H9 (cell line): ENCODE results near the gene SPTBN1. TPM values are rescaled to one million over a fixed set of nuclear protein-coding genes. Genes with fewer than 3 reads are reported as not detected.
"Not testable (repeated sequence)": the region's sequence is repeated elsewhere in the genome, so short reads cannot be mapped to it uniquely, and the experiment has no call there.

Experiments
- DNase-seq: peaks from one replicate; pipeline ENCODE4 v3.0.0-alpha.2; 2017
- H2AFZ ChIP-seq: one replicate; pipeline ENCODE4 v1.6.1; 2013; ENCODE audit warnings: mild to moderate bottlenecking, low read length, control low read depth, moderate library complexity
- H2AK5ac ChIP-seq: 2 replicates; pipeline ENCODE4 v1.6.1; 2013; ENCODE audit warnings: low read length, control low read depth, mixed read lengths; ENCODE audit not compliant: insufficient read length
- H2BK120ac ChIP-seq: one replicate; pipeline ENCODE4 v1.6.1; 2013; ENCODE audit warnings: low read depth, mild to moderate bottlenecking, low read length, control low read depth, inconsistent platforms; ENCODE audit not compliant: poor library complexity, severe bottlenecking
- H2BK12ac ChIP-seq: 2 replicates; pipeline ENCODE4 v1.6.1; 2013; ENCODE audit warnings: low read length, control low read depth, mixed read lengths, low read depth; ENCODE audit not compliant: insufficient read length
- H2BK15ac ChIP-seq: 2 replicates; pipeline ENCODE4 v1.6.1; 2013; ENCODE audit warnings: low read depth, low read length, control low read depth
- H2BK20ac ChIP-seq: one replicate; pipeline ENCODE4 v1.6.1; 2013; ENCODE audit warnings: low read depth, mild to moderate bottlenecking, low read length, control low read depth, inconsistent platforms; ENCODE audit not compliant: poor library complexity, severe bottlenecking
- H2BK5ac ChIP-seq: 2 replicates; pipeline ENCODE4 v1.6.1; 2013; ENCODE audit warnings: low read length, control low read depth, mixed read lengths; ENCODE audit not compliant: insufficient read length
- H3K14ac ChIP-seq: 2 replicates; pipeline ENCODE4 v1.6.1; 2013; ENCODE audit warnings: low read length, control low read depth; ENCODE audit not compliant: insufficient read depth
- H3K18ac ChIP-seq: 2 replicates; pipeline ENCODE4 v1.6.1; 2013; ENCODE audit warnings: low read depth, mild to moderate bottlenecking, mixed read lengths, low read length, control low read depth; ENCODE audit not compliant: insufficient read length
- H3K23ac ChIP-seq: 2 replicates; pipeline ENCODE4 v1.6.1; 2013; ENCODE audit warnings: low read length, control low read depth, mixed read lengths, low read depth; ENCODE audit not compliant: insufficient read length
- H3K23me2 ChIP-seq: 2 replicates; pipeline ENCODE4 v1.6.1; 2013; ENCODE audit warnings: low read depth, mild to moderate bottlenecking, mixed read lengths, low read length, control low read depth; ENCODE audit not compliant: insufficient read length, poor library complexity, severe bottlenecking
- H3K27ac ChIP-seq: 2 replicates; pipeline ENCODE4 v1.5.1; 2013; ENCODE audit warnings: low read length, control low read depth, mixed read lengths, low read depth; ENCODE audit not compliant: insufficient read length
- H3K27me3 ChIP-seq: 2 replicates; pipeline ENCODE4 v1.6.1; 2013; ENCODE audit warnings: low read length, control low read depth, inconsistent platforms; ENCODE audit not compliant: insufficient read depth
- H3K4ac ChIP-seq: 2 replicates; pipeline ENCODE4 v1.6.1; 2013; ENCODE audit warnings: low read depth, mild to moderate bottlenecking, control low read depth, inconsistent platforms, low read length, moderate library complexity
- H3K4me1 ChIP-seq: 2 replicates; pipeline ENCODE4 v1.6.1; 2013; ENCODE audit warnings: low read length, control low read depth, inconsistent platforms; ENCODE audit not compliant: insufficient read depth
- H3K4me2 ChIP-seq: 2 replicates; pipeline ENCODE4 v1.6.1; 2013; ENCODE audit warnings: low read length, control low read depth, mixed read lengths; ENCODE audit not compliant: insufficient read length, insufficient read depth
- H3K56ac ChIP-seq: 2 replicates; pipeline ENCODE4 v1.6.1; 2013; ENCODE audit warnings: low read depth, mild to moderate bottlenecking, mixed read lengths, low read length, control low read depth; ENCODE audit not compliant: insufficient read length
- H3K79me1 ChIP-seq: 2 replicates; pipeline ENCODE4 v1.6.1; 2013; ENCODE audit warnings: low read depth, mild to moderate bottlenecking, moderate library complexity, low read length, control low read depth, inconsistent platforms; ENCODE audit not compliant: insufficient read depth, poor library complexity, severe bottlenecking
- H3K79me2 ChIP-seq: 2 replicates; pipeline ENCODE4 v1.6.1; 2013; ENCODE audit warnings: low read length, control low read depth, inconsistent platforms; ENCODE audit not compliant: insufficient read depth
- H3K9ac ChIP-seq: 2 replicates; pipeline ENCODE4 v1.6.1; 2013; ENCODE audit warnings: low read length, control low read depth, mixed read lengths; ENCODE audit not compliant: insufficient read length; ENCODE audit errors: extremely low read depth
- H3K9me3 ChIP-seq: one replicate; pipeline ENCODE4 v1.6.1; 2013; ENCODE audit warnings: low read depth, low read length, inconsistent platforms; ENCODE audit not compliant: control insufficient read depth
- H3T11ph ChIP-seq: one replicate; pipeline ENCODE4 v1.6.1; 2013; ENCODE audit warnings: mild to moderate bottlenecking, low read length, control low read depth, inconsistent platforms
- H4K20me1 ChIP-seq: one replicate; pipeline ENCODE4 v1.6.1; 2013; ENCODE audit not compliant: control insufficient read depth, insufficient read length, insufficient read depth
- H4K5ac ChIP-seq: 2 replicates; pipeline ENCODE4 v1.6.1; 2013; ENCODE audit warnings: low read depth, mild to moderate bottlenecking, mixed read lengths, low read length, control low read depth; ENCODE audit not compliant: insufficient read length
- H4K8ac ChIP-seq: replicated peaks from 2 replicates; pipeline ENCODE4 v1.6.1; 2013; ENCODE audit warnings: low read length, control low read depth, mixed read lengths, low read depth; ENCODE audit not compliant: insufficient read length
- H4K91ac ChIP-seq: 2 replicates; pipeline ENCODE4 v1.6.1; 2013; ENCODE audit warnings: low read depth, mild to moderate bottlenecking, moderate library complexity, mixed read lengths, low read length, control low read depth; ENCODE audit not compliant: insufficient read length
- H3K27ac Mint-ChIP-seq, 3 experiments: 2 replicates in 2 of 3; 3 replicates in 1 of 3; pipeline ENCODE4 v1.8.0; 2020 to 2021; ENCODE audit warnings: mixed read lengths in 3 of 3, mild to moderate bottlenecking in 1 of 3, moderate library complexity in 1 of 3
- H3K27me3 Mint-ChIP-seq: 2 replicates; pipeline ENCODE4 v1.8.0; 2021; ENCODE audit warnings: low read depth, mild to moderate bottlenecking, moderate library complexity, mixed read lengths
- H3K36me3 Mint-ChIP-seq, 3 experiments: 2 replicates in 2 of 3; 3 replicates in 1 of 3; pipeline ENCODE4 v1.8.0; 2020 to 2021; ENCODE audit warnings: low read depth in 3 of 3, mixed read lengths in 3 of 3; ENCODE audit not compliant: insufficient read depth in 1 of 3
- H3K4me1 Mint-ChIP-seq, 2 experiments: 2 replicates each; pipeline ENCODE4 v1.8.0; 2020; ENCODE audit warnings: mixed read lengths in 2 of 2
- H3K4me3 Mint-ChIP-seq, 2 experiments: 2 replicates in 1 of 2; 3 replicates in 1 of 2; pipeline ENCODE4 v1.8.0; 2020 to 2021; ENCODE audit warnings: mild to moderate bottlenecking in 2 of 2, mixed read lengths in 2 of 2, moderate library complexity in 1 of 2
- H3K9me3 Mint-ChIP-seq, 2 experiments: 2 replicates in 1 of 2; 3 replicates in 1 of 2; pipeline ENCODE4 v1.8.0; 2020; ENCODE audit warnings: mild to moderate bottlenecking in 2 of 2, mixed read lengths in 2 of 2, moderate library complexity in 1 of 2
- WGBS: extraction: QIAGEN DNeasy Blood & Tissue Kit; methylation state at CpG from one replicate; pipeline ENCODE4 v1.1.7; 2013; ENCODE audit warnings: missing lambda C conversion rate, low lambda C conversion rate, mixed read lengths; ENCODE audit not compliant: insufficient read length; ENCODE audit errors: extremely low coverage; 5-methylcytosine and 5-hydroxymethylcytosine counted together
- total RNA-seq: library from RNA; stranded (reverse); gene quantifications from 2 replicates; pipeline ENCODE4 v1.2.1, GENCODE V29; 2021
- TF ChIP-seq, protein P1 (sequence below): fragments of 200-600 bp; sonication (generic); conservative IDR thresholded peaks from 3 replicates; pipeline ENCODE4 v1.8.0; 2021; ENCODE audit warnings: antibody characterized with exemption, mild to moderate bottlenecking

The SPTBN1 gene
- total RNA-seq, 1 experiment from 2014 or later = 164 TPM

DNA sequence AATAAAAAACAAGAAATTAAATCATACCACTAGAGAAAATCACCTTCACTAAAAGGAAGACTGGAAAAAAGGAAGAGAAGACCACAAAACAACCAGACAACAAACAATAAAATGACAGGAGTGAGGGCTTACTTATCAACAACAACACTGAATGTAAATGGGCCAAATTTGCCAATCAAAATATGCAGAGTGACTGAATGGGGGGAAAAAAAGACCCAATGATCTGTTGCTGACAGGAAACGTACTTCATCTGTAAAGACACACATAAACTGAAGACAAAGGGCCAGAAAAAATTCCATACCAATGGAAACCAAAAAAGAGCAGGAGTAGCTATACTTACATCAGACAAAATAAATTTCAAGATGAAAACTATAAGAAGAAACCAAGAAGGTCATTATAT lies 241.8 kb downstream of the SPTBN1 start:
- Histone ChIP-seq H2BK20ac (no peak overlapping the region), H2BK12ac (no peak overlapping the region), H3K27ac (no peak overlapping the region), H3K9ac (no peak overlapping the region), H3K9me3 (no peaks in the 10 kb centered on the region), H3K79me2 (no peaks in the 10 kb centered on the region), H2BK15ac (no peak overlapping the region), H3K18ac (no peak overlapping the region), H2AFZ (no peak overlapping the region), H4K20me1 (no peaks in the 10 kb centered on the region), H3K4me2 (no peak overlapping the region), H3K23ac (no peak overlapping the region), H3T11ph (no peak overlapping the region), H2BK5ac (no peak overlapping the region), H4K5ac (no peak overlapping the region), H4K8ac (no peak overlapping the region), H3K79me1 (no peaks in the 10 kb centered on the region), H3K23me2 (no peaks in the 10 kb centered on the region), H2BK120ac (no peak overlapping the region), H4K91ac (no peak overlapping the region), H3K56ac (no peak overlapping the region), H3K14ac (no peak overlapping the region), H2AK5ac (no peak overlapping the region), H3K27me3 (no peaks in the 10 kb centered on the region), H3K4ac (no peak overlapping the region), H3K4me1 (no peaks in the 10 kb centered on the region)
- no CpG with 5 or more reads among the region's 1 CpG for WGBS
- Mint-ChIP-seq H3K4me3 (no peak overlapping the region), H3K36me3 (peaks cover 4 to 13% (median 5%) of the 10 kb centered on the region in 3 experiments; a peak in 6 of 7 replicates), H3K9me3 (peaks cover 13 to 16% of the 10 kb centered on the region in 2 experiments), H3K27me3 (peaks cover 2% of the 10 kb centered on the region; the same call in 1 of the 2 replicates), H3K27ac (no peak overlapping the region), H3K4me1 (no peaks in the 10 kb centered on the region)
- no peak for DNase-seq
- TF ChIP-seq, protein P1, sequence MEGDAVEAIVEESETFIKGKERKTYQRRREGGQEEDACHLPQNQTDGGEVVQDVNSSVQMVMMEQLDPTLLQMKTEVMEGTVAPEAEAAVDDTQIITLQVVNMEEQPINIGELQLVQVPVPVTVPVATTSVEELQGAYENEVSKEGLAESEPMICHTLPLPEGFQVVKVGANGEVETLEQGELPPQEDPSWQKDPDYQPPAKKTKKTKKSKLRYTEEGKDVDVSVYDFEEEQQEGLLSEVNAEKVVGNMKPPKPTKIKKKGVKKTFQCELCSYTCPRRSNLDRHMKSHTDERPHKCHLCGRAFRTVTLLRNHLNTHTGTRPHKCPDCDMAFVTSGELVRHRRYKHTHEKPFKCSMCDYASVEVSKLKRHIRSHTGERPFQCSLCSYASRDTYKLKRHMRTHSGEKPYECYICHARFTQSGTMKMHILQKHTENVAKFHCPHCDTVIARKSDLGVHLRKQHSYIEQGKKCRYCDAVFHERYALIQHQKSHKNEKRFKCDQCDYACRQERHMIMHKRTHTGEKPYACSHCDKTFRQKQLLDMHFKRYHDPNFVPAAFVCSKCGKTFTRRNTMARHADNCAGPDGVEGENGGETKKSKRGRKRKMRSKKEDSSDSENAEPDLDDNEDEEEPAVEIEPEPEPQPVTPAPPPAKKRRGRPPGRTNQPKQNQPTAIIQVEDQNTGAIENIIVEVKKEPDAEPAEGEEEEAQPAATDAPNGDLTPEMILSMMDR = no peak

DNA sequence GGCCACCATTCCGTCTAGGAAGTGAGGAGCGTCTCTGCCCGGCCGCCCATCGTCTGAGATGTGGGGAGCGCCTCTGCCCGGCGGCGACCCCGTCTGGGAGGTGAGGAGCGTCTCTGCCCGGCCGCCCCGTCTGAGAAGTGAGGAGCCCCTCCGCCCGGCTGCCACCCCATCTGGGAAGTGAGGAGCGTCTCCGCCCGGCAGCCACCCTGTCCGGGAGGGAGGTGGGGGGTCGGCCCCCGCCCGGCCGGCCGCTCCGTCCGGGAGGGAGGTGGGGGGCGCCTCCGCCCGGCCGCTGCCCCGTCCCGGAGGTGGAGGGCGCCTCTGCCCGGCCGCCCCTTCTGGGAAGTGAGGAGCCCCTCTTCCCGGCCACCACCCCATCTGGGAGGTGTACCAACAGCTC lies 242.8 kb downstream of the SPTBN1 start:
- not testable (repeated sequence) for H2BK5ac ChIP-seq, H4K91ac ChIP-seq, H3K4me3 Mint-ChIP-seq, H3K79me2 ChIP-seq, H3K23ac ChIP-seq, H3K27ac ChIP-seq, H3K4me1 ChIP-seq, H3K9me3 ChIP-seq, H3K23me2 ChIP-seq, H2BK120ac ChIP-seq, H3K9ac ChIP-seq, H3T11ph ChIP-seq, H3K27me3 ChIP-seq, H4K5ac ChIP-seq, H4K8ac ChIP-seq, DNase-seq, H4K20me1 ChIP-seq, H3K56ac ChIP-seq, H3K4me1 Mint-ChIP-seq, H2BK20ac ChIP-seq, H2BK12ac ChIP-seq, H2AK5ac ChIP-seq, H3K27ac Mint-ChIP-seq, H3K4me2 ChIP-seq, H3K4ac ChIP-seq, H3K14ac ChIP-seq, H2AFZ ChIP-seq, H3K18ac ChIP-seq, H3K27me3 Mint-ChIP-seq, H2BK15ac ChIP-seq, H3K79me1 ChIP-seq
- Mint-ChIP-seq H3K9me3 (peaks cover 13 to 16% of the 10 kb centered on the region in 2 experiments), H3K36me3 (peaks cover 4 to 13% (median 5%) of the 10 kb centered on the region in 3 experiments; a peak in 6 of 7 replicates)
- WGBS = no CpG with 5 or more reads among the region's 37 CpGs
